Esophagus squamous epithelium (tissue), 5 donors: ENCODE results near the gene MAP3K5. TPM values are rescaled to one million over a fixed set of nuclear protein-coding genes. Genes with fewer than 3 reads are reported as not detected.

Experiments
- DNase-seq: peaks from one replicate; lab custom pipeline; 2025; lab: John Stamatoyannopoulos, UW
- H3K27ac ChIP-seq, 4 donors: fragments of 200-600 bp; sonication (generic); one replicate each; pipeline ENCODE4 v1.5.1; 2016 to 2019; ENCODE audit warnings: mild to moderate bottlenecking in 1 of 4
- H3K27me3 ChIP-seq, 4 donors: fragments of 200-600 bp; sonication (generic); 1 replicate in 3 of 4; 2 replicates in 1 of 4; pipeline versions ENCODE4 v1.5.1 to v1.6.0; 2017 to 2021; ENCODE audit warnings: antibody characterized with exemption in 1 of 4
- H3K36me3 ChIP-seq, 3 donors: fragments of 200-600 bp; sonication (generic); one replicate each; pipeline ENCODE4 v1.5.1; 2016 to 2019
- H3K4me1 ChIP-seq, 3 donors: fragments of 200-600 bp; sonication (generic); one replicate each; pipeline ENCODE4 v1.5.1; 2017 to 2019
- H3K4me3 ChIP-seq, 4 donors: fragments of 200-600 bp; sonication (generic); 1 replicate in 3 of 4; 2 replicates in 1 of 4; pipeline ENCODE4 v1.5.1; 2016 to 2019; ENCODE audit warnings: mild to moderate bottlenecking in 2 of 4, moderate library complexity in 1 of 4
- H3K9me3 ChIP-seq, 3 donors: fragments of 200-600 bp; sonication (generic); one replicate each; pipeline ENCODE4 v1.5.1; 2016 to 2019
- CTCF ChIP-seq, 6 experiments: fragments of 450-650 bp in 4 of 6; fragments of 200-600 bp in 2 of 6; sonication (generic) in 2 of 6; IDR thresholded peaks; one replicate each; pipeline ENCODE4 v1.5.1; 2016 to 2019; ENCODE audit warnings: antibody characterized with exemption in 6 of 6, mild to moderate bottlenecking in 4 of 6, moderate library complexity in 4 of 6
- POLR2A ChIP-seq, 4 donors: fragments of 450-650 bp; IDR thresholded peaks; one replicate each; pipeline ENCODE4 v1.6.1; 2017; ENCODE audit warnings: antibody characterized with exemption in 4 of 4, mild to moderate bottlenecking in 4 of 4, moderate library complexity in 3 of 4
- whole genome bisulfite sequencing, 2 donors: methylation state at CpG; one replicate each; pipeline ENCODE4 v1.1.5; 2018; 5-methylcytosine and 5-hydroxymethylcytosine counted together
- intact Hi-C: fragments of 100-400 bp; cut with DNase I; formaldehyde crosslinking; loops from one replicate; pipeline ENCODE4 v1.15.0; 2022
- total RNA-seq, 4 donors: library from RNA; depleted of rRNA; stranded (reverse); fragments of >200 nt; gene quantifications; one replicate each; pipeline ENCODE4 v1.1.0, GENCODE V29; 2016
- donor health status: DM: yes; HTN: yes; CAD: no.

MAP3K5 gene
- total RNA-seq, 4 donors from 2014 or later = 9.2 to 22.9 (median 20.9) TPM

DNA sequence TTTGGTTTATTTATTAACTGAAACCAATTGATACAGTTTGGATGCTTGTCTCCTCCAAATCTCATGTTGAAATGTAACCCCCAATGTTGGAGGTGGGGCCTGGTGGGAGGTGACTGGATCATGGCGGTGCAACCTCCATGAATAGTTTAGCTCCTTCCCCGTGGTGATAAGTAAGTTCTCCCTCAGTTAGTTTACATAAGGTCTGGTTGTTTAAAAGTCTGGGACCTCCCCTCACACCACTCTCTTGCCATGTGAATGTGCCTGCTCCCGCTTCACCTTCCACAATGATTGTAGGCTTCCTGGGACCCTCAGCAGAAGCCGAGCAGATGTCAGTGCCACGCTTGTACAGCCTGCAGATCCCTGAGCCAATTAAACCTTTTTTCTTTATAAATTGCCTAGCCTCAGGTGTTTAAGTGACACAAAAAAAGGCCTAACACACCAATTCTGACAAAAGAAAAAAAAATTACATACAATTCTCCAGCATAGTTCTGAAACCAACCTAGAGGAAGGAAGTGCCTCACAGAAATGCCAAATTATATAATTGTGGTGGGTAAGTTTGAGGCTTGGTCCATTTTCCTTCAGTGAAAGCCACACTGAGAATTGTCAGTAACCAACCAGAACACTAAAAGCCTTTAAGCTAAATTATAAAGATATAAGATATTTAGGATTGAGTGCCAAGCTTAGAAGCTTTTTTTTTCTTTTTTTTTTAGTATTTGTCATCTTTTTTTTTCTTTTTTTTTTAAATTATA lies 257.1 kb downstream of the MAP3K5 start:
- Histone ChIP-seq H3K27ac (no peak overlapping the region), H3K27me3 (no peaks in the 10 kb centered on the region), H3K9me3 (no peaks in the 10 kb centered on the region), H3K4me1 (peaks cover 0 to 25% (median 0%) of the 10 kb centered on the region in 3 donors), H3K36me3 (no peaks in the 10 kb centered on the region), H3K4me3 (no peak overlapping the region)
- intact Hi-C loops = no loop called here
- DNase-seq = no peak
- TF ChIP-seq POLR2A (IDR thresholded peaks at IDR 0.05) = no peak
- TF ChIP-seq CTCF (IDR thresholded peaks at IDR 0.05) = no peak
- 76 to 77% methylated on average over 3 to 5 of the region's 5 CpGs for WGBS, 2 donors

DNA sequence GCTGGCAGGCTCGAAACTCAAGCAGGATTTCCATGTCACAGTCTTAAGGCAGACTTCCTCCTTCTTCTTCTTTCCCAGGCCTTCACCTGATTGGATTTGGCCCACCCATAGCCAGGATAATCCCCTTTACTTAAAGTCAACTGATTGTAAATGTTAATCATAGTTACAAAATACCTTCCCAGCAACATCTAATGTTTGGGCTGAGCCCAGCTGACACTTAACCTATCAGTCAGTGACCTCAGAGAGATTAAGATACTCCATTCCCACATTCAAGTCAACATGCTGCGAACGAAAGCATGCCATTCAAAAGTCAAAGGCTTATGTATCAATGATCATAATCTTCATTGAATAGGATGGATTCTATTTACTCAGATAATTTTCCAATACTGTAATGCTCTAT lies 258.0 kb downstream of the MAP3K5 start:
- Histone ChIP-seq H3K4me1 (peaks cover 0 to 25% (median 0%) of the 10 kb centered on the region in 3 donors), H3K36me3 (no peaks in the 10 kb centered on the region), H3K9me3 (no peaks in the 10 kb centered on the region), H3K4me3 (no peak overlapping the region), H3K27me3 (no peaks in the 10 kb centered on the region), H3K27ac (no peak overlapping the region)
- 88 to 96% methylated on average over 3 of the region's 3 CpGs for WGBS, 2 donors
- intact Hi-C loops = no loop called here
- TF ChIP-seq CTCF (IDR thresholded peaks at IDR 0.05) (no peak), POLR2A (IDR thresholded peaks at IDR 0.05) (no peak)
- DNase-seq = no peak

DNA sequence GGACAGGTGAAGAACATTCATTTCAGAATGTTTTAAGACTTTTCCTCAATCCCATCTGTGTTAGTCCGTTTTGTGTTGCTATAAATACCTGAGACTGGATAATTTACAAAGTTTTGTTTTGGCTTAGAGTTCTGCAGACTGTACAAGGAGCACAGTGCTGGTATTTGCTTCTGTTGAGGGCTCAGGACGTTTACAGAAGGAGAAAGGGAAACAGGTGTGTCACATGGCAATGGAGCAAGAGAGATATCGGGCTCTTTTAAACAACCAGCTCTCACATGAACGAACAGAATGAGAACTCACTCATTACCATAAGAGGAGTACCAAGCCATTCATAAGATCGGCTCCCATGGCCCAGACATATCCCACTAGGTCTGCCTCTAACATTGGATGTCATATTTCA lies 258.8 kb downstream of the MAP3K5 start:
- 53 to 69% methylated on average over 5 of the region's 5 CpGs for WGBS, 2 donors
- TF ChIP-seq CTCF (IDR thresholded peaks at IDR 0.05) = no peak
- no peak for TF ChIP-seq POLR2A (IDR thresholded peaks at IDR 0.05)
- Histone ChIP-seq H3K4me3 (no peak overlapping the region), H3K9me3 (no peaks in the 10 kb centered on the region), H3K36me3 (no peaks in the 10 kb centered on the region), H3K4me1 (peaks cover 0 to 23% (median 0%) of the 10 kb centered on the region in 3 donors), H3K27ac (no peak overlapping the region), H3K27me3 (no peaks in the 10 kb centered on the region)
- intact Hi-C loops = no loop called here
- DNase-seq = no peak

DNA sequence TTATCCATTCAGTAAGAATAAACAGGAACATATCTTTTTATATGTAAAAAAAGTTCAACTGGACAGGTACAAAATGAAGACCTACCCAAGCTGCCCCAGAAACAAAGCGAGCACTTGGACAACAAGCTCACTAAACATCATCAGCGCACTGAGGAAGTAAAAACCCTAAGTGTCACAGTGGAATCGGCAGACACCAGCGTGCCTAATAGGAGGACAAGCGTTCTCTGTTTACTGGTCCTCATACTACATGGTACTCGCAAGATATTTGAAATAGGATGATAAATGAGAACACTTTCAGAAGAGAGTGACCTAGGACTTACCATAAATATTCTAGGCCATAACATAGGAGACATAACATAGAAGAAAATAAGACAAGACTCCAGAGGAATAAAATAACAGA lies 260.2 kb downstream of the MAP3K5 start:
- no peaks in the 10 kb centered on the region for H3K36me3 ChIP-seq
- 82 to 85% methylated on average over 6 of the region's 6 CpGs for WGBS, 2 donors
- H3K4me1 ChIP-seq = peaks cover 0 to 31% (median under 1%) of the 10 kb centered on the region in 3 donors
- DNase-seq = no peak
- H3K27ac ChIP-seq = no peak overlapping the region
- no peaks in the 10 kb centered on the region for H3K9me3 ChIP-seq
- H3K27me3 ChIP-seq = no peaks in the 10 kb centered on the region
- H3K4me3 ChIP-seq = no peak overlapping the region
- intact Hi-C loops = no loop called here
- no peak for TF ChIP-seq CTCF (IDR thresholded peaks at IDR 0.05)
- no peak for TF ChIP-seq POLR2A (IDR thresholded peaks at IDR 0.05)

DNA sequence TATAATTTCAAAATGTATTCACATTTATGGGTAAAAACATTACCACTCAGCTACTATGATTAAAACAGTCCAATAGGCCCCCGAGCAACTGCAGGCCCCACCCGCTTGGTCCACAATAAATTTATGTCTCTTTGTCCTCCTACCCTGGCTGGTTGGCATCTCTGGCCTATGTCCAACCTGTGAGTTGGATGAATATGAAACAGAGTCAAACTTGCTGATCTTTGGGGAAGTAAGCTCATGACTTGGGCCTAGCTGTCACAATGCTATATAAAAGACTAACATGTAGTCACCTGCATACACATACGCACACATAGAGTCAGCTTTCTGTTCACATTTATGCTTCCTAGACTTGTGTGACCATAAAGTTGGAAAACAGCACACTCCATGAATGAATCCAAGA lies 262.6 kb downstream of the MAP3K5 start:
- Histone ChIP-seq H3K9me3 (no peaks in the 10 kb centered on the region), H3K4me3 (no peak overlapping the region), H3K27ac (peak overlapping the region in 1 of 4 donors; percentile 55), H3K27me3 (no peaks in the 10 kb centered on the region), H3K4me1 (peaks cover 0 to 44% (median 11%) of the 10 kb centered on the region in 3 donors), H3K36me3 (no peaks in the 10 kb centered on the region)
- DNase-seq = no peak
- intact Hi-C loops = no loop called here
- TF ChIP-seq POLR2A (IDR thresholded peaks at IDR 0.05) (no peak), CTCF (IDR thresholded peaks at IDR 0.05) (no peak)
- 29 to 71% methylated on average over 3 of the region's 3 CpGs for WGBS, 2 donors
